Endothelial cell of umbilical vein (primary cell): ENCODE measurements around the gene SLC25A19. TPM values are rescaled to one million over a fixed set of nuclear protein-coding genes. Genes with fewer than 3 reads are reported as not detected.

ENCODE experiments used
- BruUV-seq: library from RNA; stranded (reverse); fragments of 400-500 nt; replicated peaks from 2 replicates; lab custom pipeline; 2021; lab: Mats Ljungman, UMichigan
- CTCF ChIA-PET: fragments of 300-600, 350-600 bp; sonication (Branson Sonifier 250); formaldehyde crosslinking; loops from one replicate; lab custom pipeline; 2021; ENCODE audit warnings: antibody characterized with exemption, inconsistent platforms; lab: Charles Lee
- POLR2A ChIA-PET: fragments of 300-600, 350-600 bp; sonication (Branson Sonifier 250); formaldehyde crosslinking; loops from one replicate; lab custom pipeline; 2021; ENCODE audit warnings: antibody characterized with exemption, inconsistent platforms; lab: Charles Lee
- DNase-seq: peaks from one replicate; pipeline ENCODE4 v3.0.0-alpha.2; 2011; ENCODE audit warnings: low read depth, low spot score
- FAIRE-seq: peaks from 2 replicates; lab custom pipeline; 2011; peaks lifted over from hg19 to GRCh38; lab: Jason Lieb, UNC
- H2AFZ ChIP-seq: 2 replicates; pipeline ENCODE4 v1.6.0; 2012; ENCODE audit warnings: low read depth, low read length, control low read depth, inconsistent platforms
- H3K27ac ChIP-seq: 2 replicates; pipeline ENCODE4 v1.5.1; 2011; ENCODE audit warnings: low read depth, mild to moderate bottlenecking, control low read depth, low read length, moderate library complexity; ENCODE audit not compliant: insufficient read depth
- H3K27me3 ChIP-seq, 2 experiments: 2 replicates each; pipeline versions ENCODE4 v1.6.0 to v1.6.1; 2011; ENCODE audit warnings: low read length in 2 of 2, mixed read lengths in 1 of 2; ENCODE audit not compliant: control insufficient read depth in 2 of 2, insufficient read depth in 2 of 2
- H3K36me3 ChIP-seq, 2 experiments: 2 replicates in 1 of 2; 3 replicates in 1 of 2; pipeline ENCODE4 v1.5.1; 2011; ENCODE audit warnings: low read length in 2 of 2, mild to moderate bottlenecking in 1 of 2, moderate library complexity in 1 of 2; ENCODE audit not compliant: control insufficient read depth in 2 of 2, insufficient read depth in 2 of 2; ENCODE audit errors: extremely low read depth in 1 of 2
- H3K4me1 ChIP-seq: 3 replicates; pipeline ENCODE4 v1.5.1; 2011; ENCODE audit warnings: mild to moderate bottlenecking, low read length; ENCODE audit not compliant: control insufficient read depth, insufficient read depth; ENCODE audit errors: extremely low read depth
- H3K4me2 ChIP-seq: 2 replicates; pipeline ENCODE4 v1.6.1; 2011; ENCODE audit warnings: low read length, control low read depth, mixed read lengths; ENCODE audit not compliant: insufficient read depth
- H3K4me3 ChIP-seq, 3 experiments: fragments of 200-600 bp in 1 of 3; sonication (generic), shearing (Covaris generic) in 1 of 3; replicated peaks in 1 of 3; 2 replicates each; pipeline ENCODE4 v1.5.1; 2011 to 2016; ENCODE audit warnings: control low read depth in 3 of 3, low read length in 3 of 3, mild to moderate bottlenecking in 2 of 3, inconsistent platforms in 1 of 3, low read depth in 1 of 3, moderate library complexity in 1 of 3; ENCODE audit not compliant: insufficient read depth in 1 of 3
- H3K79me2 ChIP-seq: 2 replicates; pipeline ENCODE4 v1.6.0; 2012; ENCODE audit warnings: low read length, inconsistent platforms; ENCODE audit not compliant: control insufficient read depth, insufficient read depth
- H3K9ac ChIP-seq: replicated peaks from 2 replicates; pipeline ENCODE3; 2011; ENCODE audit warnings: low read length, control low read depth; ENCODE audit not compliant: insufficient read depth; ENCODE audit errors: extremely low read depth
- H3K9me1 ChIP-seq: replicated peaks from 3 replicates; pipeline ENCODE4 v1.6.0; 2011; ENCODE audit warnings: mild to moderate bottlenecking, low read length; ENCODE audit not compliant: control insufficient read depth, insufficient read depth; ENCODE audit errors: extremely low read depth
- H3K9me3 ChIP-seq: replicated peaks from 2 replicates; pipeline ENCODE4 v1.5.1; 2012; ENCODE audit warnings: low read length, inconsistent platforms; ENCODE audit not compliant: control insufficient read depth, insufficient read depth
- H4K20me1 ChIP-seq: replicated peaks from 2 replicates; pipeline ENCODE3; 2011; ENCODE audit warnings: mild to moderate bottlenecking, low read length; ENCODE audit not compliant: control insufficient read depth, insufficient read depth; ENCODE audit errors: extremely low read depth
- CTCF ChIP-seq, 2 donors: IDR thresholded peaks; 1 replicate in 1 of 2; 2 replicates in 1 of 2; pipeline ENCODE4 v1.5.1; 2011; ENCODE audit warnings: low read length in 2 of 2, mild to moderate bottlenecking in 2 of 2, moderate library complexity in 2 of 2, control low read depth in 1 of 2, inconsistent platforms in 1 of 2, low read depth in 1 of 2; ENCODE audit not compliant: insufficient read depth in 1 of 2; ENCODE audit errors: extremely low read depth in 1 of 2
- EZH2 ChIP-seq: IDR thresholded peaks from 2 replicates; pipeline ENCODE4 v1.6.1; 2012; ENCODE audit warnings: borderline replicate concordance, low read depth, mild to moderate bottlenecking, moderate library complexity, low read length, inconsistent platforms; ENCODE audit not compliant: severe bottlenecking
- FOS ChIP-seq: IDR thresholded peaks from 2 replicates; pipeline ENCODE4 v1.6.1; 2011; ENCODE audit warnings: mild to moderate bottlenecking, low read length, moderate library complexity, borderline replicate concordance; ENCODE audit not compliant: insufficient read depth
- GATA2 ChIP-seq: IDR thresholded peaks from 2 replicates; pipeline ENCODE4 v1.7.0; 2011; ENCODE audit warnings: low read depth, mild to moderate bottlenecking, moderate library complexity, mixed read lengths, low read length; ENCODE audit not compliant: insufficient read length, insufficient read depth
- JUN ChIP-seq: IDR thresholded peaks from 2 replicates; pipeline ENCODE4 v1.6.1; 2011; ENCODE audit warnings: borderline replicate concordance, low read depth; ENCODE audit not compliant: insufficient read length, insufficient read depth
- MAX ChIP-seq: IDR thresholded peaks from 2 replicates; pipeline ENCODE4 v1.6.1; 2011; ENCODE audit not compliant: insufficient read depth, insufficient read length
- MYC ChIP-seq: IDR thresholded peaks from one replicate; pipeline ENCODE4 v1.6.1; 2011; ENCODE audit warnings: mild to moderate bottlenecking, low read depth, low read length
- dilution Hi-C: fragments of 300-500 bp; cut with MboI; formaldehyde crosslinking; loops from one replicate; pipeline ENCODE4 v1.15.0; 2019; ENCODE audit warnings: low sequenced_read_pairs; ENCODE audit not compliant: extremely low pct_ligation_motif_present
- intact Hi-C: fragments of 100-400 bp; cut with micrococcal nuclease; formaldehyde crosslinking; loops from one replicate; pipeline ENCODE4 v1.10.0; 2022
- polyA plus RNA-seq, 4 experiments: library from polyadenylated mRNA; depleted of rRNA in 3 of 4; stranded (reverse) in 3 of 4; unstranded in 1 of 4; fragments of >200 nt; gene quantifications; 2 replicates each; pipeline versions ENCODE4 v1.2.1 to v1.2.3, GENCODE V29; 2011 to 2012; ENCODE audit warnings: missing spikeins in 1 of 4
- total RNA-seq: library from RNA; stranded (reverse); gene quantifications from 2 replicates; pipeline ENCODE4 v1.2.3, GENCODE V29; 2021

The SLC25A19 gene
- total and polyA plus RNA-seq, 2 donors (not counting 3 experiments of a cell fraction or from before 2014, with no cell fraction given): 20.6 to 20.9 TPM

- DNase-seq (no peak), FAIRE-seq (no peak)
- H3K36me3 ChIP-seq: no peaks in the 10 kb centered on the region
- peak overlapping the region; percentile 71 for H3K4me2 ChIP-seq
- intact Hi-C loops (loop anchor here (1.0 to 2.0 kb wide), 4 partner anchors 17 to 140 kb away; partner anchors contain the start of genes GRB2 and SLC25A19), dilution Hi-C loops (no loop called here)
- no TSS peak for BruUV-seq
- peaks cover 24% of the 10 kb centered on the region for H3K4me1 ChIP-seq
- no peak overlapping the region for H3K27ac ChIP-seq
- H3K9me1 ChIP-seq: no peaks in the 10 kb centered on the region
- TF ChIP-seq EZH2 (no peak), CTCF (IDR thresholded peaks at IDR 0.05; ENCODE audit: extremely low read depth in 1 of 2, insufficient read depth in 1 of 2, low read depth in 1 of 2, low read length in 2 of 2) (no peak), MAX (no peak), GATA2 (no peak), FOS (no peak), MYC (no peak), JUN (no peak)
- no peaks in the 10 kb centered on the region for H4K20me1 ChIP-seq
- H3K9ac ChIP-seq: no peak overlapping the region
- ChIA-PET POLR2A (no interaction called here), CTCF (interaction anchor here (1.2 to 4.1 kb wide), 12 partner anchors 9 to 158 kb away, joined by 3 to 91 read pairs (median 13); partner anchors contain the start of genes GGA3 and MRPS7)
- peak overlapping the region; percentile 57 to 89 (median 61) for H3K4me3 ChIP-seq
- no peaks in the 10 kb centered on the region for H3K79me2 ChIP-seq
- H2AFZ ChIP-seq: no peak overlapping the region
- H3K27me3 ChIP-seq: no peaks in the 10 kb centered on the region
- no peaks in the 10 kb centered on the region for H3K9me3 ChIP-seq
Measured at GRCh38 chr17:75271955-75272847, 17.0 kb downstream of the SLC25A19 start.
